ENCODE data around the gene NPM3. TPM values are rescaled to one million over a fixed set of nuclear protein-coding genes. Genes with fewer than 3 reads are reported as not detected.
A peak's percentile ranks its signal among the peaks of the same experiment; 100 is the strongest.

The NPM3 gene
- total RNA-seq, 4 donors from 2014 or later = 13.3 to 60.5 (median 31.1) TPM

- H3K4me3 ChIP-seq = peak overlapping the region; percentile 76
- DNase-seq (ENCODE audit: low spot score in 2 of 2) = no peak
- no peak for TF ChIP-seq POLR2A (IDR thresholded peaks at IDR 0.05)
- no peak for TF ChIP-seq CTCF (IDR thresholded peaks at IDR 0.05)
- no peak for TF ChIP-seq EP300 (IDR thresholded peaks at IDR 0.05)
- TF ChIP-seq POLR2AphosphoS5 (IDR thresholded peaks at IDR 0.05) = no peak
- H3K36me3 ChIP-seq = peaks cover 7% of the 10 kb centered on the region
- no peaks in the 10 kb centered on the region for H3K27me3 ChIP-seq
- peak overlapping the region; percentile 90 for H3K27ac ChIP-seq
- H3K4me1 ChIP-seq = peaks cover 42% of the 10 kb centered on the region
- H3K9me3 ChIP-seq = no peaks in the 10 kb centered on the region
- 1% methylated on average over 14 of the region's 14 CpGs for WGBS
Measured at GRCh38 chr10:101816913-101817336, 33.7 kb upstream of the NPM3 start.

GRCh38 chr10:101816376-101816775 is 33.1 kb upstream of the NPM3 start:
- Histone ChIP-seq H3K4me1 (peaks cover 42% of the 10 kb centered on the region), H3K4me3 (peak overlapping the region; percentile 76), H3K9me3 (no peaks in the 10 kb centered on the region), H3K27ac (no peak overlapping the region), H3K27me3 (no peaks in the 10 kb centered on the region), H3K36me3 (peaks cover 8% of the 10 kb centered on the region)
- no peak for TF ChIP-seq POLR2A (IDR thresholded peaks at IDR 0.05)
- TF ChIP-seq POLR2AphosphoS5 (IDR thresholded peaks at IDR 0.05) = no peak
- TF ChIP-seq CTCF (IDR thresholded peaks at IDR 0.05) = no peak
- TF ChIP-seq EP300 (IDR thresholded peaks at IDR 0.05) = no peak
- WGBS = 2% methylated on average over 5 of the region's 5 CpGs
- no peak for DNase-seq (ENCODE audit: low spot score in 2 of 2)

- Histone ChIP-seq H3K9me3 (no peaks in the 10 kb centered on the region), H3K36me3 (peaks cover 21% of the 10 kb centered on the region), H3K27ac (no peak overlapping the region), H3K27me3 (no peaks in the 10 kb centered on the region), H3K4me3 (peak overlapping the region; percentile 76), H3K4me1 (peaks cover 40% of the 10 kb centered on the region)
- DNase-seq (ENCODE audit: low spot score in 2 of 2) = no peak
- WGBS = 70% methylated on average over 8 of the region's 8 CpGs
- no peak for TF ChIP-seq CTCF (IDR thresholded peaks at IDR 0.05)
- TF ChIP-seq POLR2AphosphoS5 (IDR thresholded peaks at IDR 0.05) = no peak
- TF ChIP-seq POLR2A (IDR thresholded peaks at IDR 0.05) = no peak
- no peak for TF ChIP-seq EP300 (IDR thresholded peaks at IDR 0.05)
Measured at GRCh38 chr10:101814466-101815071, 31.3 kb upstream of the NPM3 start.

- H3K27ac ChIP-seq = no peak overlapping the region
- 79% methylated on average over 4 of the region's 4 CpGs for WGBS
- H3K4me3 ChIP-seq = no peak overlapping the region
- DNase-seq (ENCODE audit: low spot score in 2 of 2) = no peak
- peaks cover 39% of the 10 kb centered on the region for H3K36me3 ChIP-seq
- peaks cover 30% of the 10 kb centered on the region for H3K4me1 ChIP-seq
- H3K9me3 ChIP-seq = no peaks in the 10 kb centered on the region
- TF ChIP-seq POLR2A (IDR thresholded peaks at IDR 0.05) = no peak
- no peaks in the 10 kb centered on the region for H3K27me3 ChIP-seq
Measured at GRCh38 chr10:101812606-101813005, 29.4 kb upstream of the NPM3 start.

- Histone ChIP-seq H3K36me3 (peaks cover 88% of the 10 kb centered on the region), H3K27ac (no peak overlapping the region), H3K27me3 (no peaks in the 10 kb centered on the region), H3K4me3 (no peak overlapping the region), H3K9me3 (no peaks in the 10 kb centered on the region), H3K4me1 (peaks cover 2% of the 10 kb centered on the region)
- TF ChIP-seq POLR2A (IDR thresholded peaks at IDR 0.05) (no peak), CTCF (IDR thresholded peaks at IDR 0.05) (no peak), POLR2AphosphoS5 (IDR thresholded peaks at IDR 0.05) (no peak), EP300 (IDR thresholded peaks at IDR 0.05) (no peak)
- 65% methylated on average over 1 of the region's 1 CpG for WGBS
- DNase-seq (ENCODE audit: low spot score in 2 of 2) = no peak
Measured at GRCh38 chr10:101807158-101807557, 23.9 kb upstream of the NPM3 start.

- TF ChIP-seq CTCF (IDR thresholded peaks at IDR 0.05) = no peak
- no peak for TF ChIP-seq EP300 (IDR thresholded peaks at IDR 0.05)
- TF ChIP-seq POLR2AphosphoS5 (IDR thresholded peaks at IDR 0.05) = no peak
- TF ChIP-seq POLR2A (IDR thresholded peaks at IDR 0.05) = no peak
- Histone ChIP-seq H3K4me3 (no peak overlapping the region), H3K27me3 (no peaks in the 10 kb centered on the region), H3K27ac (no peak overlapping the region), H3K9me3 (no peaks in the 10 kb centered on the region), H3K4me1 (no peaks in the 10 kb centered on the region), H3K36me3 (peaks cover 98% of the 10 kb centered on the region)
- no peak for DNase-seq (ENCODE audit: low spot score in 2 of 2)
- 65% methylated on average over 4 of the region's 4 CpGs for WGBS
Measured at GRCh38 chr10:101803511-101803910, 20.3 kb upstream of the NPM3 start.

All from suprapubic skin (tissue), 4 donors.